IMR-90 (cell line): ENCODE results near the gene BATF. TPM values are rescaled to one million over a fixed set of nuclear protein-coding genes. Genes with fewer than 3 reads are reported as not detected.

ENCODE experiments used
- ATAC-seq: fragments of 200-7000 bp; cut with Tn5 transposase; 2 replicates; pipeline ENCODE4 v1.9.1; 2020; ENCODE audit warnings: low read depth, mild to moderate bottlenecking, moderate library complexity
- BruUV-seq: library from RNA; stranded (reverse); fragments of 400-500 nt; replicated peaks from 2 replicates; lab custom pipeline; 2021; lab: Mats Ljungman, UMichigan
- CTCF ChIA-PET: fragments of 300-600 bp; formaldehyde crosslinking; extraction: SDS; loops from one replicate; lab custom pipeline; 2021; ENCODE audit warnings: antibody characterized with exemption; lab: Yijun Ruan, JAX
- POLR2A ChIA-PET: fragments of 300-600 bp; sonication (Branson Sonifier 250); formaldehyde crosslinking; loops from one replicate; lab custom pipeline; 2022; ENCODE audit warnings: antibody characterized with exemption; ENCODE audit not compliant: unreplicated experiment; lab: Charles Lee
- DNase-seq: peaks from one replicate; pipeline ENCODE4 v3.0.0; 2013
- H2AFZ ChIP-seq: replicated peaks from 2 replicates; pipeline ENCODE3; 2013; ENCODE audit warnings: low read length, mild to moderate bottlenecking; ENCODE audit not compliant: poor library complexity
- H2AK5ac ChIP-seq: 2 replicates; pipeline ENCODE4 v1.6.1; 2013; ENCODE audit warnings: low read depth, low read length, inconsistent platforms
- H2AK9ac ChIP-seq: replicated peaks from 2 replicates; pipeline ENCODE3; 2013; ENCODE audit warnings: mild to moderate bottlenecking, low read depth, low read length, moderate library complexity; ENCODE audit not compliant: poor library complexity
- H2BK120ac ChIP-seq: 2 replicates; pipeline ENCODE4 v1.6.1; 2013; ENCODE audit warnings: low read depth, low read length, inconsistent platforms
- H2BK15ac ChIP-seq: 3 replicates; pipeline ENCODE4 v1.6.1; 2013; ENCODE audit warnings: low read depth, low read length, inconsistent platforms
- H2BK20ac ChIP-seq: 2 replicates; pipeline ENCODE4 v1.6.1; 2013; ENCODE audit warnings: low read depth, mild to moderate bottlenecking, inconsistent platforms, low read length, moderate library complexity
- H2BK5ac ChIP-seq: 2 replicates; pipeline ENCODE4 v1.6.1; 2013; ENCODE audit warnings: mild to moderate bottlenecking, low read depth, low read length, inconsistent platforms; ENCODE audit not compliant: poor library complexity, severe bottlenecking
- H3K14ac ChIP-seq: replicated peaks from 2 replicates; pipeline ENCODE4 v1.6.1; 2013; ENCODE audit warnings: low read depth, low read length, inconsistent platforms
- H3K18ac ChIP-seq: 2 replicates; pipeline ENCODE4 v1.6.1; 2013; ENCODE audit warnings: low read depth, low read length, control low read depth
- H3K23ac ChIP-seq: 2 replicates; pipeline ENCODE4 v1.6.1; 2013; ENCODE audit warnings: low read depth, low read length, inconsistent platforms
- H3K27ac ChIP-seq: 2 replicates; pipeline ENCODE4 v1.5.1; 2013; ENCODE audit warnings: mild to moderate bottlenecking, control low read depth, low read length; ENCODE audit not compliant: insufficient read depth
- H3K27me3 ChIP-seq: 2 replicates; pipeline ENCODE4 v1.6.1; 2013; ENCODE audit warnings: low read length; ENCODE audit not compliant: control insufficient read depth, insufficient read depth
- H3K36me3 ChIP-seq: 2 replicates; pipeline ENCODE4 v1.6.1; 2013; ENCODE audit warnings: low read length, mixed read lengths; ENCODE audit not compliant: control insufficient read depth, insufficient read depth
- H3K4ac ChIP-seq: 2 replicates; pipeline ENCODE4 v1.6.1; 2013; ENCODE audit warnings: low read depth, low read length, inconsistent platforms
- H3K4me1 ChIP-seq: 2 replicates; pipeline ENCODE4 v1.6.1; 2013; ENCODE audit warnings: low read length, mixed read lengths; ENCODE audit not compliant: control insufficient read depth, insufficient read depth
- H3K4me2 ChIP-seq: 2 replicates; pipeline ENCODE4 v1.6.1; 2013; ENCODE audit warnings: low read depth, mild to moderate bottlenecking, control low read depth, low read length, moderate library complexity
- H3K4me3 ChIP-seq: 2 replicates; pipeline ENCODE4 v1.5.1; 2013; ENCODE audit warnings: low read depth, mild to moderate bottlenecking, control low read depth, low read length, moderate library complexity; ENCODE audit not compliant: insufficient read depth
- H3K56ac ChIP-seq: 2 replicates; pipeline ENCODE4 v1.6.1; 2013; ENCODE audit warnings: low read length, inconsistent platforms; ENCODE audit not compliant: insufficient read depth; ENCODE audit errors: extremely low read depth
- H3K79me1 ChIP-seq, 2 experiments: 2 replicates each; pipeline ENCODE4 v1.6.1; 2013; ENCODE audit warnings: low read length in 2 of 2, inconsistent platforms in 1 of 2, low read depth in 1 of 2
- H3K9ac ChIP-seq: 2 replicates; pipeline ENCODE4 v1.6.1; 2013; ENCODE audit warnings: low read depth, low read length, control low read depth
- H3K9me1 ChIP-seq: 2 replicates; pipeline ENCODE4 v1.6.1; 2013; ENCODE audit warnings: low read length, inconsistent platforms; ENCODE audit not compliant: insufficient read depth
- H3K9me3 ChIP-seq: 2 replicates; pipeline ENCODE4 v1.6.1; 2013; ENCODE audit warnings: low read length; ENCODE audit not compliant: control insufficient read depth, insufficient read depth
- H4K20me1 ChIP-seq: 2 replicates; pipeline ENCODE4 v1.6.1; 2013; ENCODE audit warnings: low read length, inconsistent platforms; ENCODE audit not compliant: insufficient read depth
- H4K5ac ChIP-seq: 2 replicates; pipeline ENCODE4 v1.6.1; 2013; ENCODE audit warnings: mild to moderate bottlenecking, low read depth, low read length, control low read depth
- H4K8ac ChIP-seq, 2 experiments: 2 replicates each; pipeline ENCODE4 v1.6.1; 2013; ENCODE audit warnings: low read depth in 2 of 2, low read length in 2 of 2, control low read depth in 1 of 2, inconsistent platforms in 1 of 2
- H4K91ac ChIP-seq: 2 replicates; pipeline ENCODE4 v1.6.1; 2013; ENCODE audit warnings: low read depth, low read length, inconsistent platforms; ENCODE audit not compliant: insufficient read depth
- RAD21 ChIP-seq: IDR thresholded peaks from 2 replicates; pipeline ENCODE4 v1.6.1; 2012; ENCODE audit warnings: low read length, improper control_type of control experiment
- WGBS, 2 experiments: methylation state at CpG; one replicate each; pipeline versions ENCODE4 v1.1.5 to v1.1.7; 2013; ENCODE audit warnings: missing lambda C conversion rate in 2 of 2; ENCODE audit not compliant: insufficient read length in 1 of 2; ENCODE audit errors: extremely low coverage in 2 of 2; 5-methylcytosine and 5-hydroxymethylcytosine counted together
- dilution Hi-C: fragments of 300-500 bp; cut with HindIII; formaldehyde crosslinking; loops from one replicate; pipeline ENCODE4 v1.14.3; 2018; ENCODE audit warnings: low sequenced_read_pairs; ENCODE audit not compliant: unreplicated experiment
- in situ Hi-C: fragments of 300-500 bp; cut with MboI; formaldehyde crosslinking; loops from 3 replicates; pipeline ENCODE4 v1.14.3; 2019; ENCODE audit warnings: low sequenced_read_pairs, inconsistent platforms, mixed read lengths
- intact Hi-C: fragments of 100-400 bp; cut with micrococcal nuclease; formaldehyde crosslinking; loops from 2 replicates; pipeline ENCODE4 v1.10.0; 2022
- polyA plus RNA-seq, 3 experiments: library from polyadenylated mRNA; depleted of rRNA; stranded (reverse); fragments of >200 nt; gene quantifications; 2 replicates each; pipeline ENCODE4 v1.2.3, GENCODE V29; 2012; ENCODE audit warnings: low replicate concordance in 1 of 3
- total RNA-seq: library from RNA; depleted of rRNA; stranded (reverse); fragments of >200 nt; gene quantifications from 2 replicates; pipeline ENCODE4 v1.2.3, GENCODE V29; 2012
- TF ChIP-seq, protein P1 (sequence below): conservative IDR thresholded peaks from 2 replicates; pipeline ENCODE4 v1.5.1; 2012; ENCODE audit warnings: mild to moderate bottlenecking, low read depth, low read length, improper control_type of control experiment

The BATF gene
- total and polyA plus RNA-seq, 2 of the 4 experiments (the other 2 are of a cell fraction): not detected

DNA sequence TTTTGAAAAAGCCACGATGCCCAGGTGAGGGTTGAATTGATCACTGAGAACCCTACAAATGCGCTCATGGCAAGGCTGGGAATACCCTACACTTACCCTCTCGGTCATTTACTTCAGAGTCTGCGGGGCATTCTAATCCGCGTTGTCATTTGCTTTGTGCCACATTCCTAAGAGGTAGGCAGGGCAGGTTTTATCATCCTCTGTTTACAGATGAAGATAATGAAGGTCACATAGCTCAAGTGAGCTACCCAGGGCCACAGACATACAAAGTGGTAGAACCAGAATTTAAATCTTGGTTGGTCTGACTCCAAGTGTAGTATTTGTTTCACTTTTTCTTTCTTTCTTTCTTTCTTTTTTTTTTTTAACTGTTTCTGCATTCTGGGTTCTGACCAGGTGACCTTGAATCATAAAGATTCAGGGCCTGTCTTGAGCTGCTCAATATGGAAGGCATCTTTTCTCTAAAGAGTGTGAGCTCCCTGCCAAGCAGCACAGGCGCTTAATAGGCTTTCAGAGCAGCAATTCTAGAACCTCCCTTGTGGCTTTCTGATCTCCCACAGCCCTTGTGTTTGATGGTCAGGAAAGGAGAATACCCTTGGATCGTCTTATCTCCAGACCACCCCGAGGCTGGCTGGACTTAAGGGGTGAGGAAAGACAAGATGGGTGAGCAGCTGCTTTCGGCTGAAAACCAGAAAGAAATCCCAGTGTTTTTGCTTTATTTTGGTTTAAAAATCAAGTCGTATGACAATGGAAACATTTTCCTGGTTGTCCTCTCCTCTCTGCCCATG, 662 bp upstream of the BATF start:
- no peak overlapping the region for H3K23ac ChIP-seq
- H3K27ac ChIP-seq: no peak overlapping the region
- H3K9ac ChIP-seq: no peak overlapping the region
- no peak overlapping the region for H2BK15ac ChIP-seq
- intact Hi-C loops: no loop called here
- no peak overlapping the region for H2BK5ac ChIP-seq
- H3K4me2 ChIP-seq: no peak overlapping the region
- H2BK20ac ChIP-seq: no peak overlapping the region
- no peak overlapping the region for H4K91ac ChIP-seq
- no peak overlapping the region for H2AFZ ChIP-seq
- H3K36me3 ChIP-seq: no peaks in the 10 kb centered on the region
- H2BK120ac ChIP-seq: no peak overlapping the region
- H3K9me1 ChIP-seq: peaks cover 3% of the 10 kb centered on the region; the same call in 1 of the 2 replicates
- ChIA-PET POLR2A (no interaction called here), CTCF (interaction anchor here (0.6 kb wide), 1 partner anchor 14 kb away, joined by 4 read pairs; no protein-coding TSS in a partner anchor)
- in situ Hi-C loops: no loop called here
- H2AK5ac ChIP-seq: no peak overlapping the region
- no TSS peak for BruUV-seq
- no peaks in the 10 kb centered on the region for H3K79me1 ChIP-seq
- no peak overlapping the region for H3K14ac ChIP-seq
- H4K5ac ChIP-seq: no peak overlapping the region
- no peak overlapping the region for H3K18ac ChIP-seq
- TF ChIP-seq, protein P1, sequence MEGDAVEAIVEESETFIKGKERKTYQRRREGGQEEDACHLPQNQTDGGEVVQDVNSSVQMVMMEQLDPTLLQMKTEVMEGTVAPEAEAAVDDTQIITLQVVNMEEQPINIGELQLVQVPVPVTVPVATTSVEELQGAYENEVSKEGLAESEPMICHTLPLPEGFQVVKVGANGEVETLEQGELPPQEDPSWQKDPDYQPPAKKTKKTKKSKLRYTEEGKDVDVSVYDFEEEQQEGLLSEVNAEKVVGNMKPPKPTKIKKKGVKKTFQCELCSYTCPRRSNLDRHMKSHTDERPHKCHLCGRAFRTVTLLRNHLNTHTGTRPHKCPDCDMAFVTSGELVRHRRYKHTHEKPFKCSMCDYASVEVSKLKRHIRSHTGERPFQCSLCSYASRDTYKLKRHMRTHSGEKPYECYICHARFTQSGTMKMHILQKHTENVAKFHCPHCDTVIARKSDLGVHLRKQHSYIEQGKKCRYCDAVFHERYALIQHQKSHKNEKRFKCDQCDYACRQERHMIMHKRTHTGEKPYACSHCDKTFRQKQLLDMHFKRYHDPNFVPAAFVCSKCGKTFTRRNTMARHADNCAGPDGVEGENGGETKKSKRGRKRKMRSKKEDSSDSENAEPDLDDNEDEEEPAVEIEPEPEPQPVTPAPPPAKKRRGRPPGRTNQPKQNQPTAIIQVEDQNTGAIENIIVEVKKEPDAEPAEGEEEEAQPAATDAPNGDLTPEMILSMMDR: no peak
- no peak for TF ChIP-seq RAD21
- H3K27me3 ChIP-seq: peaks cover 19% of the 10 kb centered on the region
- H3K56ac ChIP-seq: no peak overlapping the region
- H3K9me3 ChIP-seq: no peaks in the 10 kb centered on the region
- H4K20me1 ChIP-seq: no peaks in the 10 kb centered on the region
- peaks cover 2% of the 10 kb centered on the region; the same call in 1 of the 2 replicates for H3K4me1 ChIP-seq
- H3K4me3 ChIP-seq: no peak overlapping the region
- ATAC-seq (no peak), DNase-seq (no peak)
- dilution Hi-C loops: no loop called here
- H2AK9ac ChIP-seq: no peak overlapping the region
- no peak overlapping the region for H4K8ac ChIP-seq
- no peak overlapping the region for H3K4ac ChIP-seq
- WGBS, 2 experiments: no CpG with 5 or more reads among the region's 11 CpGs
